Neural cell (in vitro differentiated cells): ENCODE measurements around the gene NID2. TPM values are rescaled to one million over a fixed set of nuclear protein-coding genes. Genes with fewer than 3 reads are reported as not detected.

Experiments
- H2AFZ ChIP-seq: fragments of 200-600, 300-800 bp; sonication (generic), shearing (Covaris generic); 2 replicates; pipeline ENCODE4 v1.6.0; 2014; ENCODE audit warnings: low read depth, mild to moderate bottlenecking, antibody characterized with exemption, low read length, moderate library complexity
- H3F3A ChIP-seq: fragments of 200-600 bp; shearing (Covaris generic); 2 replicates; pipeline ENCODE4 v1.6.1; 2016; ENCODE audit warnings: mild to moderate bottlenecking, moderate library complexity, mixed read lengths, antibody characterized with exemption, low read length; ENCODE audit not compliant: insufficient read depth, poor library complexity, severe bottlenecking
- H3K27ac ChIP-seq: fragments of 200-600, 300-800 bp; sonication (generic), shearing (Covaris generic); 2 replicates; pipeline ENCODE4 v1.5.1; 2014; ENCODE audit warnings: mild to moderate bottlenecking, low read length, moderate library complexity
- H3K27me3 ChIP-seq: fragments of 300-800, 200-600 bp; sonication (generic), shearing (Covaris generic); 2 replicates; pipeline ENCODE4 v1.6.0; 2014; ENCODE audit warnings: mild to moderate bottlenecking, low read depth, low read length, moderate library complexity; ENCODE audit not compliant: insufficient read depth
- H3K36me3 ChIP-seq: fragments of 300-800, 200-600 bp; sonication (generic), shearing (Covaris generic); 2 replicates; pipeline ENCODE4 v1.5.1; 2014; ENCODE audit warnings: mild to moderate bottlenecking, antibody characterized with exemption, low read length, moderate library complexity; ENCODE audit not compliant: insufficient read depth
- H3K4me2 ChIP-seq: fragments of 300-800, 200-600 bp; sonication (generic), shearing (Covaris generic); 2 replicates; pipeline ENCODE4 v1.6.0; 2014; ENCODE audit warnings: mild to moderate bottlenecking, low read length
- H3K4me3 ChIP-seq: fragments of 300-800, 200-600 bp; sonication (generic), shearing (Covaris generic); 2 replicates; pipeline ENCODE4 v1.5.1; 2014; ENCODE audit warnings: mild to moderate bottlenecking, low read length, moderate library complexity
- H3K79me2 ChIP-seq: fragments of 200-600 bp; shearing (Covaris generic); replicated peaks from 2 replicates; pipeline ENCODE4 v1.6.0; 2014; ENCODE audit warnings: mild to moderate bottlenecking, low read length, moderate library complexity; ENCODE audit not compliant: insufficient read depth
- H3K9ac ChIP-seq: fragments of 300-800, 200-600 bp; sonication (generic), shearing (Covaris generic); 2 replicates; pipeline ENCODE4 v1.6.1; 2016; ENCODE audit warnings: mild to moderate bottlenecking, low read length, mixed read lengths
- H3K9me2 ChIP-seq: fragments of 200-600 bp; shearing (Covaris generic); 2 replicates; pipeline ENCODE4 v1.6.1; 2016; ENCODE audit warnings: mild to moderate bottlenecking, low read length, mixed read lengths; ENCODE audit not compliant: insufficient read depth
- H3K9me3 ChIP-seq: fragments of 200-600, 300-800 bp; sonication (generic), shearing (Covaris generic); 2 replicates; pipeline ENCODE4 v1.6.1; 2016; ENCODE audit warnings: mild to moderate bottlenecking, mixed run types, low read length, moderate library complexity, mixed read lengths
- H4K20me1 ChIP-seq: fragments of 200-600 bp; shearing (Covaris generic); 2 replicates; pipeline ENCODE4 v1.6.1; 2016; ENCODE audit warnings: mild to moderate bottlenecking, mixed run types; ENCODE audit not compliant: insufficient read depth
- CTCF ChIP-seq: fragments of 450-650 bp; IDR thresholded peaks from 2 replicates; pipeline ENCODE4 v1.5.1; 2014; ENCODE audit warnings: antibody characterized with exemption, mild to moderate bottlenecking, moderate library complexity; ENCODE audit not compliant: poor library complexity, severe bottlenecking
- EP300 ChIP-seq: fragments of 450-650 bp; conservative IDR thresholded peaks from 2 replicates; pipeline ENCODE4 v1.6.1; 2014; ENCODE audit warnings: antibody characterized with exemption, mild to moderate bottlenecking, moderate library complexity; ENCODE audit not compliant: poor library complexity, severe bottlenecking
- EZH2 ChIP-seq: fragments of 200-600, 300-800 bp; shearing (Covaris generic), sonication (generic); IDR thresholded peaks from 2 replicates; pipeline ENCODE4 v1.6.1; 2014; ENCODE audit warnings: antibody characterized with exemption, low read length, borderline replicate concordance, mild to moderate bottlenecking; ENCODE audit not compliant: insufficient read depth, poor library complexity, severe bottlenecking
- MXI1 ChIP-seq: fragments of 450-650 bp; conservative IDR thresholded peaks from 2 replicates; pipeline ENCODE4 v1.6.1; 2014; ENCODE audit warnings: antibody characterized with exemption, mild to moderate bottlenecking; ENCODE audit not compliant: poor library complexity, severe bottlenecking
- POLR2AphosphoS5 ChIP-seq: IDR thresholded peaks from 2 replicates; pipeline ENCODE4 v1.6.1; 2012
- RAD21 ChIP-seq: fragments of 450-650 bp; conservative IDR thresholded peaks from 2 replicates; pipeline ENCODE4 v1.6.1; 2014; ENCODE audit warnings: antibody characterized with exemption, mild to moderate bottlenecking, moderate library complexity
- REST ChIP-seq: IDR thresholded peaks from 2 replicates; pipeline ENCODE4 v1.6.1; 2012; ENCODE audit warnings: borderline replicate concordance
- SMC3 ChIP-seq: fragments of 450-650 bp; conservative IDR thresholded peaks from 2 replicates; pipeline ENCODE4 v1.6.1; 2014; ENCODE audit warnings: antibody characterized with exemption, mild to moderate bottlenecking, moderate library complexity; ENCODE audit not compliant: poor library complexity
- TAF1 ChIP-seq: IDR thresholded peaks from 2 replicates; pipeline ENCODE4 v1.6.1; 2012; ENCODE audit warnings: low read depth
- polyA plus RNA-seq: library from polyadenylated mRNA; depleted of rRNA; stranded (reverse); fragments of >200 nt; gene quantifications from 2 replicates; pipeline ENCODE4 v1.2.3, GENCODE V29; 2014

NID2 gene
- polyA plus RNA-seq, 1 donor from 2014 or later: 1.1 TPM

GRCh38 chr14:52029881-52030280 is 39.0 kb downstream of the NID2 start:
- Histone ChIP-seq H2AFZ (no peak overlapping the region), H3K9ac (no peak overlapping the region), H3K36me3 (no peaks in the 10 kb centered on the region), H4K20me1 (no peaks in the 10 kb centered on the region), H3K79me2 (no peaks in the 10 kb centered on the region), H3K4me2 (no peak overlapping the region), H3K9me3 (no peaks in the 10 kb centered on the region), H3F3A (no peaks in the 10 kb centered on the region), H3K9me2 (no peaks in the 10 kb centered on the region), H3K4me3 (no peak overlapping the region), H3K27me3 (no peaks in the 10 kb centered on the region), H3K27ac (no peak overlapping the region)
- no peak for TF ChIP-seq SMC3
- no peak for TF ChIP-seq EP300
- no peak for TF ChIP-seq RAD21
- TF ChIP-seq MXI1: no peak
- no peak for TF ChIP-seq POLR2AphosphoS5
- TF ChIP-seq CTCF: no peak
- TF ChIP-seq EZH2: no peak
- no peak for TF ChIP-seq REST
- TF ChIP-seq TAF1: no peak

- Histone ChIP-seq H3K9ac (no peak overlapping the region), H2AFZ (no peak overlapping the region)
Observed at GRCh38 chr14:52026901-52027300, 42.0 kb downstream of the NID2 start.

More at GRCh38 chr14:52026901-52027300, 42.0 kb downstream of the NID2 start:
- TF ChIP-seq POLR2AphosphoS5 (no peak), EP300 (no peak), EZH2 (no peak), CTCF (no peak), RAD21 (no peak), TAF1 (no peak), SMC3 (no peak), MXI1 (no peak)
- Histone ChIP-seq H3F3A (no peaks in the 10 kb centered on the region), H3K36me3 (no peaks in the 10 kb centered on the region), H3K79me2 (no peaks in the 10 kb centered on the region), H3K9me3 (no peaks in the 10 kb centered on the region), H3K4me3 (no peak overlapping the region), H4K20me1 (no peaks in the 10 kb centered on the region), H3K9me2 (no peaks in the 10 kb centered on the region), H3K27me3 (no peaks in the 10 kb centered on the region), H3K4me2 (no peak overlapping the region), H3K27ac (no peak overlapping the region)
